HEK293 (cell line): ENCODE measurements around the gene GANAB.
A peak's percentile ranks its signal among the peaks of the same experiment; 100 is the strongest.

Experiments
- CTCF ChIA-PET: fragments of 350-600 bp; formaldehyde crosslinking; extraction: SDS; loops from one replicate; lab custom pipeline; 2021; ENCODE audit warnings: antibody characterized with exemption; lab: Yijun Ruan, JAX
- POLR2A ChIA-PET: fragments of 300-600 bp; formaldehyde crosslinking; extraction: SDS; loops from one replicate; lab custom pipeline; 2020; ENCODE audit warnings: antibody characterized with exemption, inconsistent platforms; lab: Yijun Ruan, JAX
- H3K27ac ChIP-seq: fragments of 200-500 bp; sonication (Bioruptor generic); 2 replicates; pipeline ENCODE4 v1.5.1; 2014; ENCODE audit warnings: low read depth, low read length, control low read depth, inconsistent platforms; ENCODE audit errors: extremely low read depth
- H3K36me3 ChIP-seq, 2 experiments: fragments of 200-500 bp in 1 of 2; sonication (Bioruptor generic) in 1 of 2; 1 replicate in 1 of 2; 2 replicates in 1 of 2; pipeline ENCODE4 v1.5.1; 2014 to 2017; ENCODE audit warnings: inconsistent platforms in 2 of 2, low read length in 2 of 2; ENCODE audit not compliant: control insufficient read depth in 2 of 2, insufficient read depth in 1 of 2
- H3K4me1 ChIP-seq: fragments of 200-500 bp; sonication (Bioruptor generic); 2 replicates; pipeline ENCODE4 v1.5.1; 2014; ENCODE audit warnings: mild to moderate bottlenecking, low read length, inconsistent platforms; ENCODE audit not compliant: control insufficient read depth, insufficient read depth
- H3K4me3 ChIP-seq: 2 replicates; pipeline ENCODE4 v1.5.1; 2011; ENCODE audit warnings: low read depth, mild to moderate bottlenecking, control low read depth, low read length, moderate library complexity
- H3K9me3 ChIP-seq: fragments of 200-500 bp; sonication (Bioruptor generic); 2 replicates; pipeline ENCODE4 v1.5.1; 2014; ENCODE audit warnings: low read depth, low read length, inconsistent platforms; ENCODE audit not compliant: control insufficient read depth, insufficient read depth
- EGR2 ChIP-seq: fragments of 450-650 bp; formaldehyde crosslinking; IDR thresholded peaks from 2 replicates; pipeline ENCODE4 v1.5.1; 2016; ENCODE audit warnings: low read depth, missing biosample characterization, missing genetic modification characterization
- GLIS1 ChIP-seq: fragments of 450-650 bp; formaldehyde crosslinking; IDR thresholded peaks from 2 replicates; pipeline ENCODE4 v1.5.1; 2016; ENCODE audit warnings: missing biosample characterization, missing genetic modification characterization
- HOXC10 ChIP-seq: sonication (generic); formaldehyde crosslinking; IDR thresholded peaks from 2 replicates; pipeline ENCODE4 v1.8.1; 2023; ENCODE audit warnings: mild to moderate bottlenecking, missing genetic modification reagents
- KLF8 ChIP-seq: fragments of 450-650 bp; formaldehyde crosslinking; IDR thresholded peaks from 2 replicates; pipeline ENCODE4 v1.5.1; 2016; ENCODE audit warnings: missing biosample characterization, missing genetic modification characterization
- SP2 ChIP-seq: fragments of 450-650 bp; formaldehyde crosslinking; IDR thresholded peaks from 2 replicates; pipeline ENCODE4 v1.5.1; 2016; ENCODE audit warnings: missing biosample characterization, missing genetic modification characterization
- SP7 ChIP-seq: fragments of 450-650 bp; formaldehyde crosslinking; IDR thresholded peaks from 2 replicates; pipeline ENCODE4 v1.5.1; 2016; ENCODE audit warnings: missing biosample characterization, missing genetic modification characterization
- WT1 ChIP-seq: fragments of 450-650 bp; formaldehyde crosslinking; IDR thresholded peaks from 2 replicates; pipeline ENCODE4 v1.5.1; 2016; ENCODE audit warnings: missing biosample characterization, missing genetic modification characterization
- ZBTB17 ChIP-seq: fragments of 450-650 bp; formaldehyde crosslinking; IDR thresholded peaks from 2 replicates; pipeline ENCODE4 v1.5.1; 2016; ENCODE audit warnings: missing biosample characterization, missing genetic modification characterization
- ZNF138 ChIP-seq: fragments of 450-650 bp; formaldehyde crosslinking; IDR thresholded peaks from 2 replicates; pipeline ENCODE4 v1.5.1; 2016; ENCODE audit warnings: missing biosample characterization, missing genetic modification characterization, borderline replicate concordance
- ZNF24 ChIP-seq: fragments of 450-650 bp; formaldehyde crosslinking; IDR thresholded peaks from 2 replicates; pipeline ENCODE4 v1.5.1; 2016; ENCODE audit warnings: missing biosample characterization, missing genetic modification characterization
- ZNF610 ChIP-seq: fragments of 450-650 bp; formaldehyde crosslinking; IDR thresholded peaks from 2 replicates; pipeline ENCODE4 v1.5.1; 2016; ENCODE audit warnings: missing biosample characterization, missing genetic modification characterization, borderline replicate concordance
- TF ChIP-seq, protein P1 (sequence below): fragments of 450-650 bp; formaldehyde crosslinking; IDR thresholded peaks from 2 replicates; pipeline ENCODE4 v1.5.1; 2016; ENCODE audit warnings: missing biosample characterization, missing genetic modification characterization
- TF ChIP-seq, protein P2 (sequence below): fragments of 450-650 bp; formaldehyde crosslinking; conservative IDR thresholded peaks from 2 replicates; pipeline ENCODE4 v1.5.1; 2016; ENCODE audit warnings: low read depth, missing biosample characterization, missing genetic modification characterization
- TF ChIP-seq, protein P3 (sequence below): fragments of 450-650 bp; formaldehyde crosslinking; conservative IDR thresholded peaks from 2 replicates; pipeline ENCODE4 v1.5.1; 2016; ENCODE audit warnings: low read depth, missing biosample characterization, missing genetic modification characterization

GANAB gene

DNA sequence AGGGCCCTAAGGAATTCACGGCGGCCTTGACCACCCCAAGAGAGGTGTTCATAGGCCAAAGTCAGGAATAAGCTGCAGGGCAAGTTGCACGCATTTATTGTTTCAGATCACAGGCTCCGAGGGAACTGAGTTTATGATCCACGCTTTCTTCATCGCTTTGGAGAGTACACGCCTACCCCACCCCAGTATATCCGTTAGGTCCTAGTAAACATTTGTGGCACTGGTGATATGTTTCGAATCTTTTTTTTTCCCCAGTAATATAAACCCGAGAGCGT is 805 bp downstream of the GANAB start:
- CTCF ChIA-PET = interaction anchor here (0.9 to 1.5 kb wide), 3 partner anchors 10 to 85 kb away, joined by 3 to 5 read pairs (median 4); no protein-coding TSS in a partner anchor
- H3K4me1 ChIP-seq = peaks cover 3% of the 10 kb centered on the region; the same call in 1 of the 2 replicates
- TF ChIP-seq SP2 (tag by site-specific recombination) (no peak), SP7 (tag by site-specific recombination) (no peak), ZBTB17 (no peak), KLF8 (tag by site-specific recombination) (no peak), ZNF610 (tag by site-specific recombination) (no peak), EGR2 (no peak), HOXC10 (CRISPR knock-in tag) (no peak), GLIS1 (tag by site-specific recombination) (no peak), ZNF24 (no peak), ZNF138 (tag by site-specific recombination) (no peak)
- TF ChIP-seq, protein P1, sequence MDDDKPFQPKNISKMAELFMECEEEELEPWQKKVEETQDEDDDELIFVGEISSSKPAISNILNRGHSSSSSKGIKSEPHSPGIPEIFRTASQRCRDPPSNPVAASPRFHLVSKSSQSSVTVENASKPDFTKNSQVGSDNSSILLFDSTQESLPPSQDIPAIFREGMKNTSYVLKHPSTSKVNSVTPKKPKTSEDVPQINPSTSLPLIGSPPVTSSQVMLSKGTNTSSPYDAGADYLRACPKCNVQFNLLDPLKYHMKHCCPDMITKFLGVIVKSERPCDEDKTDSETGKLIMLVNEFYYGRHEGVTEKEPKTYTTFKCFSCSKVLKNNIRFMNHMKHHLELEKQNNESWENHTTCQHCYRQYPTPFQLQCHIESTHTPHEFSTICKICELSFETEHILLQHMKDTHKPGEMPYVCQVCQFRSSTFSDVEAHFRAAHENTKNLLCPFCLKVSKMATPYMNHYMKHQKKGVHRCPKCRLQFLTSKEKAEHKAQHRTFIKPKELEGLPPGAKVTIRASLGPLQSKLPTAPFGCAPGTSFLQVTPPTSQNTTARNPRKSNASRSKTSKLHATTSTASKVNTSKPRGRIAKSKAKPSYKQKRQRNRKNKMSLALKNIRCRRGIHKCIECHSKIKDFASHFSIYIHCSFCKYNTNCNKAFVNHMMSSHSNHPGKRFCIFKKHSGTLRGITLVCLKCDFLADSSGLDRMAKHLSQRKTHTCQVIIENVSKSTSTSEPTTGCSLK (tag by site-specific recombination) = no peak
- TF ChIP-seq, protein P2, sequence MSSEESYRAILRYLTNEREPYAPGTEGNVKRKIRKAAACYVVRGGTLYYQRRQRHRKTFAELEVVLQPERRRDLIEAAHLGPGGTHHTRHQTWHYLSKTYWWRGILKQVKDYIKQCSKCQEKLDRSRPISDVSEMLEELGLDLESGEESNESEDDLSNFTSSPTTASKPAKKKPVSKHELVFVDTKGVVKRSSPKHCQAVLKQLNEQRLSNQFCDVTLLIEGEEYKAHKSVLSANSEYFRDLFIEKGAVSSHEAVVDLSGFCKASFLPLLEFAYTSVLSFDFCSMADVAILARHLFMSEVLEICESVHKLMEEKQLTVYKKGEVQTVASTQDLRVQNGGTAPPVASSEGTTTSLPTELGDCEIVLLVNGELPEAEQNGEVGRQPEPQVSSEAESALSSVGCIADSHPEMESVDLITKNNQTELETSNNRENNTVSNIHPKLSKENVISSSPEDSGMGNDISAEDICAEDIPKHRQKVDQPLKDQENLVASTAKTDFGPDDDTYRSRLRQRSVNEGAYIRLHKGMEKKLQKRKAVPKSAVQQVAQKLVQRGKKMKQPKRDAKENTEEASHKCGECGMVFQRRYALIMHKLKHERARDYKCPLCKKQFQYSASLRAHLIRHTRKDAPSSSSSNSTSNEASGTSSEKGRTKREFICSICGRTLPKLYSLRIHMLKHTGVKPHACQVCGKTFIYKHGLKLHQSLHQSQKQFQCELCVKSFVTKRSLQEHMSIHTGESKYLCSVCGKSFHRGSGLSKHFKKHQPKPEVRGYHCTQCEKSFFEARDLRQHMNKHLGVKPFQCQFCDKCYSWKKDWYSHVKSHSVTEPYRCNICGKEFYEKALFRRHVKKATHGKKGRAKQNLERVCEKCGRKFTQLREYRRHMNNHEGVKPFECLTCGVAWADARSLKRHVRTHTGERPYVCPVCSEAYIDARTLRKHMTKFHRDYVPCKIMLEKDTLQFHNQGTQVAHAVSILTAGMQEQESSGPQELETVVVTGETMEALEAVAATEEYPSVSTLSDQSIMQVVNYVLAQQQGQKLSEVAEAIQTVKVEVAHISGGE (tag by site-specific recombination) = no peak
- TF ChIP-seq, all 188 proteins: peak for 0
- Histone ChIP-seq H3K27ac (peak overlapping the region; percentile 83; the same call in 1 of the 2 replicates), H3K36me3 (peaks cover 5 to 54% of the 10 kb centered on the region in 2 experiments; a peak in 2 of 3 replicates), H3K9me3 (no peaks in the 10 kb centered on the region), H3K4me3 (peak overlapping the region; percentile 86)
- POLR2A ChIA-PET = interaction anchor here (1.1 to 5.9 kb wide), 14 partner anchors 8 to 256 kb away, joined by 3 to 79 read pairs (median 6); partner anchors contain the start of genes B3GAT3, C11orf98, CSKMT and EEF1G

DNA sequence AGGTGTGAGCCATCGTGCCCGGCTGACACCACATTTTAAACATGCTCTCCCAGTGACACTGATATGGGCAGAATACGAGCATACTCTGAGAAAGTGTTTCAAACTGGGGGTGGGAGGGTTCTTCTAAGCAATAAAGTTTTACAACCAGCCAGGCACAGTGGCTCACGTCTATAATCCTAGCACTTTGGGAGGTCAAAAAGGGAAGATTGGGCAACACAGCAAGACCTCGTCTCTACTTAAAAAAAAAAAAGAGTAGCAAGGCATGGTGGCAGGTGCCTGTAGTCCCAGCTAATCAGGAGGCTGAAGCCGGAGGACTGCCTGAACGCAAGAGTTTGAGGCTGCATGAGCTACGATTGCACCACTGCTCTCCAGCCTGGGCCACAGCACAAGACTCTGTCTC is 2.2 kb downstream of the GANAB start:
- Histone ChIP-seq H3K9me3 (no peaks in the 10 kb centered on the region), H3K36me3 (peaks cover 5 to 50% of the 10 kb centered on the region in 2 experiments; a peak in 2 of 3 replicates), H3K27ac (no peak overlapping the region), H3K4me3 (no peak overlapping the region), H3K4me1 (peaks cover 3% of the 10 kb centered on the region; the same call in 1 of the 2 replicates)
- POLR2A ChIA-PET = interaction anchor here (0.6 to 5.2 kb wide), 6 partner anchors 10 to 161 kb away, joined by 3 to 59 read pairs (median 6); partner anchors contain the start of genes C11orf98, CSKMT, EEF1G and LBHD1
- TF ChIP-seq, protein P3, sequence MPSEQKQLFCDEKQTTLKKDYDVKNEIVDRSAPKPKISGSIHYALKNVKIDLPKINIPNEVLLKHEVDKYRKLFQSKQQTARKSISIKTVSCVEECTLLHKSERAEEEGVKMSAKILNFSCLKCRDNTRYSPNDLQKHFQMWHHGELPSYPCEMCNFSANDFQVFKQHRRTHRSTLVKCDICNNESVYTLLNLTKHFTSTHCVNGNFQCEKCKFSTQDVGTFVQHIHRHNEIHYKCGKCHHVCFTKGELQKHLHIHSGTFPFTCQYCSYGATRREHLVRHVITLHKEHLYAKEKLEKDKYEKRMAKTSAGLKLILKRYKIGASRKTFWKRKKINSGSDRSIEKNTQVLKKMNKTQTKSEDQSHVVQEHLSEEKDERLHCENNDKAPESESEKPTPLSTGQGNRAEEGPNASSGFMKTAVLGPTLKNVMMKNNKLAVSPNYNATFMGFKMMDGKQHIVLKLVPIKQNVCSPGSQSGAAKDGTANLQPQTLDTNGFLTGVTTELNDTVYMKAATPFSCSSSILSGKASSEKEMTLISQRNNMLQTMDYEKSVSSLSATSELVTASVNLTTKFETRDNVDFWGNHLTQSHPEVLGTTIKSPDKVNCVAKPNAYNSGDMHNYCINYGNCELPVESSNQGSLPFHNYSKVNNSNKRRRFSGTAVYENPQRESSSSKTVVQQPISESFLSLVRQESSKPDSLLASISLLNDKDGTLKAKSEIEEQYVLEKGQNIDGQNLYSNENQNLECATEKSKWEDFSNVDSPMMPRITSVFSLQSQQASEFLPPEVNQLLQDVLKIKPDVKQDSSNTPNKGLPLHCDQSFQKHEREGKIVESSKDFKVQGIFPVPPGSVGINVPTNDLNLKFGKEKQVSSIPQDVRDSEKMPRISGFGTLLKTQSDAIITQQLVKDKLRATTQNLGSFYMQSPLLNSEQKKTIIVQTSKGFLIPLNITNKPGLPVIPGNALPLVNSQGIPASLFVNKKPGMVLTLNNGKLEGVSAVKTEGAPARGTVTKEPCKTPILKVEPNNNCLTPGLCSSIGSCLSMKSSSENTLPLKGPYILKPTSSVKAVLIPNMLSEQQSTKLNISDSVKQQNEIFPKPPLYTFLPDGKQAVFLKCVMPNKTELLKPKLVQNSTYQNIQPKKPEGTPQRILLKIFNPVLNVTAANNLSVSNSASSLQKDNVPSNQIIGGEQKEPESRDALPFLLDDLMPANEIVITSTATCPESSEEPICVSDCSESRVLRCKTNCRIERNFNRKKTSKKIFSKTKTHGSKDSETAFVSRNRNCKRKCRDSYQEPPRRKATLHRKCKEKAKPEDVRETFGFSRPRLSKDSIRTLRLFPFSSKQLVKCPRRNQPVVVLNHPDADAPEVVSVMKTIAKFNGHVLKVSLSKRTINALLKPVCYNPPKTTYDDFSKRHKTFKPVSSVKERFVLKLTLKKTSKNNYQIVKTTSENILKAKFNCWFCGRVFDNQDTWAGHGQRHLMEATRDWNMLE (tag by site-specific recombination) = no peak
- TF ChIP-seq GLIS1 (tag by site-specific recombination) (peak; percentile 25; the same call in 1 of the 2 replicates), WT1 (peak; percentile 40; the same call in 1 of the 2 replicates)
- CTCF ChIA-PET = no interaction called here
